ENCODE results near the gene THBD. TPM values are rescaled to one million over a fixed set of nuclear protein-coding genes. Genes with fewer than 3 reads are reported as not detected.

THBD gene
- total RNA-seq, 1 experiment from 2014 or later: 0.28 TPM

- H3K14ac ChIP-seq (ENCODE audit: insufficient read depth, low read length): no peak overlapping the region
These were observed 38.2 kb upstream of the THBD start for GRCh38 chr20:23087587-23088251.

More at GRCh38 chr20:23087587-23088251, 38.2 kb upstream of the THBD start:
- Histone ChIP-seq H3K4ac (ENCODE audit: low read depth, low read length) (no peak overlapping the region), H3K27ac (ENCODE audit: insufficient read length, low read depth, low read length) (no peak overlapping the region), H2BK15ac (ENCODE audit: low read depth, low read length) (no peak overlapping the region), H4K5ac (ENCODE audit: insufficient read length, low read depth, low read length) (no peak overlapping the region), H3K56ac (ENCODE audit: insufficient read length, low read depth, low read length) (no peak overlapping the region), H3K27me3 (ENCODE audit: insufficient read depth, low read length) (no peaks in the 10 kb centered on the region), H3T11ph (ENCODE audit: low read length) (no peak overlapping the region), H4K8ac (replicated peaks; ENCODE audit: insufficient read length, low read depth, low read length) (no peak overlapping the region), H3K4me1 (ENCODE audit: insufficient read depth, low read length) (no peaks in the 10 kb centered on the region), H3K4me2 (ENCODE audit: insufficient read depth, insufficient read length, low read length) (no peak overlapping the region), H3K79me2 (ENCODE audit: insufficient read depth, low read length) (no peaks in the 10 kb centered on the region), H2BK120ac (ENCODE audit: low read depth, low read length, poor library complexity, severe bottlenecking) (no peak overlapping the region), H2BK20ac (ENCODE audit: low read depth, low read length, poor library complexity, severe bottlenecking) (no peak overlapping the region), H2BK12ac (ENCODE audit: insufficient read length, low read depth, low read length) (no peak overlapping the region), H3K23me2 (ENCODE audit: insufficient read length, low read depth, low read length, poor library complexity, severe bottlenecking) (no peaks in the 10 kb centered on the region), H2AK5ac (ENCODE audit: insufficient read length, low read length) (no peak overlapping the region), H3K23ac (ENCODE audit: insufficient read length, low read depth, low read length) (no peak overlapping the region), H2AFZ (ENCODE audit: low read length) (no peak overlapping the region), H4K91ac (ENCODE audit: insufficient read length, low read depth, low read length) (no peak overlapping the region), H3K9me3 (ENCODE audit: control insufficient read depth, low read depth, low read length) (no peaks in the 10 kb centered on the region), H3K9ac (ENCODE audit: extremely low read depth, insufficient read length, low read length) (no peak overlapping the region), H3K18ac (ENCODE audit: insufficient read length, low read depth, low read length) (no peak overlapping the region), H4K20me1 (ENCODE audit: control insufficient read depth, insufficient read depth, insufficient read length) (no peaks in the 10 kb centered on the region), H2BK5ac (ENCODE audit: insufficient read length, low read length) (no peak overlapping the region), H3K79me1 (ENCODE audit: insufficient read depth, low read depth, low read length, poor library complexity, severe bottlenecking) (no peaks in the 10 kb centered on the region)
- no peaks in the 10 kb centered on the region for H3K36me3 Mint-ChIP-seq (ENCODE audit: insufficient read depth in 1 of 3, low read depth in 3 of 3)
- DNase-seq: no peak
- no peak overlapping the region for H3K4me3 Mint-ChIP-seq
- H3K9me3 Mint-ChIP-seq: no peaks in the 10 kb centered on the region
- WGBS (ENCODE audit: extremely low coverage, insufficient read length, low lambda C conversion rate): no CpG with 5 or more reads among the region's 9 CpGs
- no peak for TF ChIP-seq CTCF (conservative IDR thresholded peaks at IDR 0.05)
- H3K27ac Mint-ChIP-seq: peak overlapping the region in 1 of 3 experiments; percentile 14; a peak in 1 of 7 replicates
- no peaks in the 10 kb centered on the region; the same call in 1 of the 2 replicates for H3K27me3 Mint-ChIP-seq (ENCODE audit: low read depth)
- peaks cover 25 to 28% of the 10 kb centered on the region in 2 experiments for H3K4me1 Mint-ChIP-seq
